Stomach (tissue), 9 donors: ENCODE results near the gene PLCG1. TPM values are rescaled to one million over a fixed set of nuclear protein-coding genes. Genes with fewer than 3 reads are reported as not detected.

Experiments used
- DNase-seq, 2 donors: peaks; one replicate each; pipeline versions ENCODE4 v3.0.0 to v3.0.0-alpha.2; 2013 to 2019
- H3K27ac ChIP-seq, 5 donors: fragments of 200-600 bp in 4 of 5; sonication (generic) in 4 of 5; one replicate each; pipeline ENCODE4 v1.5.1; 2013 to 2019; ENCODE audit warnings: mild to moderate bottlenecking in 1 of 5, moderate library complexity in 1 of 5
- H3K27me3 ChIP-seq, 3 donors: fragments of 200-600 bp; sonication (generic); one replicate each; pipeline ENCODE4 v1.5.1; 2017 to 2019; ENCODE audit warnings: mixed run types in 1 of 3
- H3K36me3 ChIP-seq, 4 donors: fragments of 200-600 bp; sonication (generic); 1 replicate in 3 of 4; 2 replicates in 1 of 4; pipeline ENCODE4 v1.5.1; 2016 to 2019
- H3K4me1 ChIP-seq, 4 donors: fragments of 200-600 bp; sonication (generic); one replicate each; pipeline ENCODE4 v1.5.1; 2016 to 2019
- H3K4me3 ChIP-seq, 4 donors: fragments of 200-600 bp; sonication (generic) in 3 of 4; one replicate each; pipeline ENCODE4 v1.5.1; 2016 to 2019; ENCODE audit warnings: mild to moderate bottlenecking in 1 of 4
- H3K9me3 ChIP-seq, 4 donors: fragments of 200-600 bp; sonication (generic); one replicate each; pipeline ENCODE4 v1.5.1; 2016 to 2019
- CTCF ChIP-seq, 7 experiments: fragments of 450-650 bp in 4 of 7; fragments of 200-600 bp in 3 of 7; sonication (generic) in 3 of 7; IDR thresholded peaks; one replicate each; pipeline ENCODE4 v1.5.1; 2016 to 2019; ENCODE audit warnings: antibody characterized with exemption in 7 of 7, control low read depth in 2 of 7, mild to moderate bottlenecking in 1 of 7
- EP300 ChIP-seq: sonication (generic); formaldehyde crosslinking; IDR thresholded peaks from one replicate; pipeline ENCODE4 v1.6.1; 2017; ENCODE audit warnings: antibody characterized with exemption
- POLR2A ChIP-seq, 4 donors: fragments of 450-650 bp; IDR thresholded peaks; one replicate each; pipeline ENCODE4 v1.6.1; 2016; ENCODE audit warnings: antibody characterized with exemption in 4 of 4, control low read depth in 2 of 4, mild to moderate bottlenecking in 1 of 4, moderate library complexity in 1 of 4
- POLR2AphosphoS5 ChIP-seq, 3 donors: sonication (generic); formaldehyde crosslinking; IDR thresholded peaks; one replicate each; pipeline ENCODE4 v1.6.1; 2016; ENCODE audit warnings: antibody characterized with exemption in 3 of 3
- WGBS, 5 donors: extraction: QIAGEN DNeasy Blood & Tissue Kit in 3 of 5; methylation state at CpG; one replicate each; pipeline versions ENCODE4 v1.1.5 to v1.1.7; 2013 to 2018; 5-methylcytosine and 5-hydroxymethylcytosine counted together
- intact Hi-C: fragments of 100-400 bp; cut with DNase I; formaldehyde crosslinking; loops from one replicate; pipeline ENCODE4 v1.15.1; 2023; ENCODE audit warnings: low total_unique reads
- polyA plus RNA-seq, 3 donors: library from polyadenylated mRNA; stranded (reverse); fragments of 200-250 nt; gene quantifications; one replicate each; pipeline ENCODE4 v1.2.3, GENCODE V29; 2013
- total RNA-seq, 5 donors: library from RNA; depleted of rRNA; stranded (reverse); fragments of >200 nt; gene quantifications; one replicate each; pipeline versions ENCODE4 v1.1.0 to v1.2.3, GENCODE V29; 2014 to 2016
- donor health status: healthy with polysubstance abuse.
- donor health status: Bipolar disorder and iron deficiency.
- donor health status: healthy.

PLCG1 gene
- total and polyA plus RNA-seq, 8 donors = 16.3 to 576 (median 56.0) TPM

DNA sequence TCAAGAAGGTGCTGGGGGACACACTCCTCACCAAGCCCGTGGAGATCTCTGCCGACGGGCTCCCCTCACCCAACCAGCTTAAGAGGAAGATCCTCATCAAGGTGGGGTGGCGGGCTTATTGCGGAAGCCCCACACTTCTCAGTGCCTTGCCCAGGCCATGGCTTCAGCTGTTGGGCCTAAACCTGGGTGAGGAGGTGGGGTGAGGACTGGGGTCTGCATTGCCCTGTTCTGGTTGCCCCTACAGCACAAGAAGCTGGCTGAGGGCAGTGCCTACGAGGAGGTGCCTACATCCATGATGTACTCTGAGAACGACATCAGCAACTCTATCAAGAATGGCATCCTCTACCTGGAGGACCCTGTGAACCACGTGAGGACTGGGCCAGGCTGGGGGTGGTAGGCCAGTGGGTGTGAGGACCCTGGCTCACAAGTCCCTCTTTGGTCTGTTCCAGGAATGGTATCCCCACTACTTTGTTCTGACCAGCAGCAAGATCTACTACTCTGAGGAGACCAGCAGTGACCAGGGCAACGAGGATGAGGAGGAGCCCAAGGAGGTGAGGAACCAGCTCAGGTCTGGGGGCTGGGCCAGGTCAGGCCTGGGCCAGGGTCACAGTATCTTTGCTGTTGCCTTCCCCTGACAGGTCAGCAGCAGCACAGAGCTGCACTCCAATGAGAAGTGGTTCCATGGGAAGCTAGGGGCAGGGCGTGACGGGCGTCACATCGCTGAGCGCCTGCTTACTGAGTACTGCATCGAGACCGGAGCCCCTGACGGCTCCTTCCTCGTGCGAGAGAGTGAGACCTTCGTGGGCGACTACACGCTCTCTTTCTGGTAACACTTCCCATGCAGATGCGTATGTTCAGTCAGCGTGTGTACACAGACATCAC is 27.9 kb downstream of the PLCG1 start:
- H3K4me3 ChIP-seq = no peak overlapping the region
- WGBS, 5 donors = 86 to 93% (median 92%) methylated on average over 21 to 24 of the region's 24 CpGs
- H3K4me1 ChIP-seq = peaks cover 0 to 12% (median 8%) of the 10 kb centered on the region in 4 donors
- H3K27me3 ChIP-seq = no peaks in the 10 kb centered on the region
- no peaks in the 10 kb centered on the region for H3K9me3 ChIP-seq
- H3K36me3 ChIP-seq = peaks cover 74 to 98% (median 87%) of the 10 kb centered on the region in 4 donors
- DNase-seq = no peak
- intact Hi-C loops = no loop called here
- H3K27ac ChIP-seq = no peak overlapping the region
- no peak for TF ChIP-seq POLR2A (IDR thresholded peaks at IDR 0.05)
- no peak for TF ChIP-seq EP300
- no peak for TF ChIP-seq CTCF (IDR thresholded peaks at IDR 0.05)
- no peak for TF ChIP-seq POLR2AphosphoS5 (IDR thresholded peaks at IDR 0.05)

GRCh38 chr20:41166201-41167117 is 29.1 kb downstream of the PLCG1 start:
- Histone ChIP-seq H3K9me3 (no peaks in the 10 kb centered on the region), H3K36me3 (peaks cover 75 to 99% (median 94%) of the 10 kb centered on the region in 4 donors), H3K4me1 (peaks cover 0 to 9% (median 6%) of the 10 kb centered on the region in 4 donors), H3K27ac (no peak overlapping the region), H3K27me3 (no peaks in the 10 kb centered on the region), H3K4me3 (no peak overlapping the region)
- no peak for TF ChIP-seq POLR2A (IDR thresholded peaks at IDR 0.05)
- no peak for TF ChIP-seq EP300
- TF ChIP-seq CTCF (IDR thresholded peaks at IDR 0.05) = no peak
- TF ChIP-seq POLR2AphosphoS5 (IDR thresholded peaks at IDR 0.05) = no peak
- intact Hi-C loops = no loop called here
- 89 to 92% (median 92%) methylated on average over 25 to 27 of the region's 27 CpGs for WGBS, 5 donors
- DNase-seq = no peak

DNA sequence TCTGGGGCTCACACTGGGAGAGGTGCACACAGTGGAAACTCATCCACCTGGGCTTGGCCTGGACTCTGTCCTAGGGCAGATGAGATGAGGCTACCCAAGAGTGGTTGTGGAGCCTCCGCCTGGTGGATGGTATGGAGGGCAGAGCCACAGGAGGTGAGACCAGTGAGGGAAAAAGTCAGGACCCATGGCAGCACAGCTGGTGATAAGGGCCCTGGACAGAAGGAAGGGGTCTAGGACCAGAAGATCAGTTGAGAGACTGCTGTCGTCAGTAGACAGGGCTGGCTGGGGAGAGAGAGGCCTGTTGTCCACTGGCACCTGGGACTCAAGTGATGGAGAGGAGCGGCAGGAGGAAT is 29.8 kb downstream of the PLCG1 start:
- H3K27ac ChIP-seq = no peak overlapping the region
- H3K27me3 ChIP-seq = no peaks in the 10 kb centered on the region
- WGBS, 5 donors = 82 to 100% (median 96%) methylated on average over 3 of the region's 3 CpGs
- no peak overlapping the region for H3K4me3 ChIP-seq
- H3K9me3 ChIP-seq = no peaks in the 10 kb centered on the region
- TF ChIP-seq EP300 = no peak
- TF ChIP-seq CTCF (IDR thresholded peaks at IDR 0.05) = no peak
- TF ChIP-seq POLR2A (IDR thresholded peaks at IDR 0.05) = no peak
- no peak for TF ChIP-seq POLR2AphosphoS5 (IDR thresholded peaks at IDR 0.05)
- H3K4me1 ChIP-seq = peaks cover 0 to 8% (median 4%) of the 10 kb centered on the region in 4 donors
- intact Hi-C loops = no loop called here
- peaks cover 81 to 100% (median 99%) of the 10 kb centered on the region in 4 donors for H3K36me3 ChIP-seq
- no peak for DNase-seq

DNA sequence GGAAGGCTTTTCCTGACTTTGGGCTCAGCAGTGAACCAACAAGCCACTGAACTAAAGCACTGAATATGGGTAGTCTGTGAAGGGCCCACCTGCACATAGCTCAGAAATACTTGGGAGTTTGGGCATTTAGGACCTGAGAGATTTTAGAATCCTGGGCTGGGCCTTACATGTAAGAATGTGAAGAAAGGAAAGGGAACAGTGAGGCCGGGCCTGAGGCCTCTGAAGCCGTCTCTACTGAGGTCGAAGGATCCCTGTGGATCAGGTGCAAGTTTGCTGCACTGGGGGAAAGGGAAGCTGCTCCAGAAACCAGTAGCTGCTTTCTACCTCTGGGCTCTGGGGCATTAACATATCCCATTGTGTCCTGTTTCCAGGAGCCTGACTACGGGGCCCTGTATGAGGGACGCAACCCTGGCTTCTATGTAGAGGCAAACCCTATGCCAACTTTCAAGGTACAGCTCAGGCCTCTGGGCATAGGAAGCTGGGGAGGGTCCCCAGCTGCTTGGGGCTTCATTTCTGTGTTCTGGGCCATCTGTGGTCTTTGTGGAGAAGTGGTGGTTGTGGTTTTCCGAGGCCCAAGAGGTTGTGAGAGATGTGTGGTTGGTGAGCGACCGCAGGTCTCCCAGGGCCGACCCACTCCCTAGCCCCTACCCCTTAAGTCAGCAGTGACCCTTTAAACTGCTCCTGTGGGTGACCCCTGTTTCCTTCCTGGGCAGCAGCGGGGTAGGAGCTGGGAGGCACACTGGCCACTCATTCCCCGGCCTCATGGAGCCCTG is 30.3 kb downstream of the PLCG1 start:
- Histone ChIP-seq H3K4me1 (peaks cover 5 to 14% (median 8%) of the 10 kb centered on the region in 4 donors), H3K27me3 (no peaks in the 10 kb centered on the region), H3K27ac (peak overlapping the region in 1 of 5 donors; percentile 8), H3K4me3 (no peak overlapping the region), H3K9me3 (no peaks in the 10 kb centered on the region), H3K36me3 (peaks cover 79 to 100% (median 100%) of the 10 kb centered on the region in 4 donors)
- intact Hi-C loops = no loop called here
- 78 to 92% (median 87%) methylated on average over 8 to 11 of the region's 11 CpGs for WGBS, 5 donors
- no peak for DNase-seq
- TF ChIP-seq POLR2AphosphoS5 (IDR thresholded peaks at IDR 0.05) (no peak), EP300 (no peak), CTCF (IDR thresholded peaks at IDR 0.05) (no peak), POLR2A (IDR thresholded peaks at IDR 0.05) (no peak)
